ENCODE results near the gene PAX3.

The PAX3 gene

GRCh38 chr2:222318026-222318711, 19.4 kb upstream of the PAX3 start:
- Mint-ChIP-seq H3K9me3 (no peaks in the 10 kb centered on the region), H3K4me1 (ENCODE audit: low read depth) (peaks cover 19% of the 10 kb centered on the region), H3K4me3 (peak overlapping the region; percentile 83), H3K36me3 (ENCODE audit: low read depth) (no peaks in the 10 kb centered on the region), H3K27me3 (ENCODE audit: low read depth) (peaks cover 76% of the 10 kb centered on the region), H3K27ac (peak overlapping the region; percentile 43)

DNA sequence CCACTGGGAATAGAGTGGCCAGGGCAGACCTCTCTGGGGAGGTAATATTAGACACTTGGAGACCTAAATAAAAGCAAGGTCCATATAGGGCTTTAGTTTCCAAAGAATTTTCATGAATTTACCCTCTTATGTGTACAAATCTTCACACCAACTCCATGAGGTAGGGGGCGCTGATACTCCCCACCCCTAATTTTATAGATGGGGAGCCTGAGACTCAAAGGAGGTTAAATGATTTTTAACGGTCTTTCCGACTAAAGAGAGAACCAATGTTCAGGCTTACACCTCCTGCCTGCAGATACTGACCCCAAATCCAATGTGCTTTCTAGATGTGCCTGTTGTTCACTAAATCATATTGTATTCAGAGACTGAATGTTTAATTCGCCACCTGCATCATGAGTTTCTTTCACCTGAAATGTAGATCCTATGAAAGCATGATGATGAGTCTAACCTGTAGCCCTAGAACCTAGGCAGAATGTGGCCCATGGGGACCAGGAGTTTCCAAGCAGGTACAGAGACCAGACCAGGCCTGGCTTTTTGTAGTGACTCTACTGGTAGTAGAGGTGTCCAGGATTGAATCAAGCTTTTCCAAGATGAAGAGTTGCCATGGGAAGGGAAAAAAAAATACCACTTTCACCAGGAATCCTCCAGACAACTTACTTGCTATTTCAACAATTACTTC, 16.8 kb upstream of the PAX3 start:
- Mint-ChIP-seq H3K27me3 (ENCODE audit: low read depth) (peaks cover 81% of the 10 kb centered on the region), H3K4me3 (no peak overlapping the region), H3K4me1 (ENCODE audit: low read depth) (peaks cover 12% of the 10 kb centered on the region), H3K36me3 (ENCODE audit: low read depth) (peaks cover 3% of the 10 kb centered on the region), H3K27ac (no peak overlapping the region), H3K9me3 (no peaks in the 10 kb centered on the region)

- H3K9me3 Mint-ChIP-seq = no peaks in the 10 kb centered on the region
- H3K27me3 Mint-ChIP-seq (ENCODE audit: low read depth) = peaks cover 94% of the 10 kb centered on the region
- peaks cover 3% of the 10 kb centered on the region for H3K36me3 Mint-ChIP-seq (ENCODE audit: low read depth)
- no peak overlapping the region for H3K4me3 Mint-ChIP-seq
- peaks cover 9% of the 10 kb centered on the region for H3K4me1 Mint-ChIP-seq (ENCODE audit: low read depth)
- peak overlapping the region; percentile 55 for H3K27ac Mint-ChIP-seq
Measured at GRCh38 chr2:222313816-222314215, 15.0 kb upstream of the PAX3 start.

- H3K27me3 Mint-ChIP-seq (ENCODE audit: low read depth) = peaks cover 100% of the 10 kb centered on the region
- H3K4me1 Mint-ChIP-seq (ENCODE audit: low read depth) = peaks cover 9% of the 10 kb centered on the region
- H3K36me3 Mint-ChIP-seq (ENCODE audit: low read depth) = peaks cover 7% of the 10 kb centered on the region
- no peaks in the 10 kb centered on the region for H3K9me3 Mint-ChIP-seq
- peak overlapping the region; percentile 10 for H3K4me3 Mint-ChIP-seq
- H3K27ac Mint-ChIP-seq = peak overlapping the region; percentile 78
Measured at GRCh38 chr2:222311978-222312738, 13.4 kb upstream of the PAX3 start.

DNA sequence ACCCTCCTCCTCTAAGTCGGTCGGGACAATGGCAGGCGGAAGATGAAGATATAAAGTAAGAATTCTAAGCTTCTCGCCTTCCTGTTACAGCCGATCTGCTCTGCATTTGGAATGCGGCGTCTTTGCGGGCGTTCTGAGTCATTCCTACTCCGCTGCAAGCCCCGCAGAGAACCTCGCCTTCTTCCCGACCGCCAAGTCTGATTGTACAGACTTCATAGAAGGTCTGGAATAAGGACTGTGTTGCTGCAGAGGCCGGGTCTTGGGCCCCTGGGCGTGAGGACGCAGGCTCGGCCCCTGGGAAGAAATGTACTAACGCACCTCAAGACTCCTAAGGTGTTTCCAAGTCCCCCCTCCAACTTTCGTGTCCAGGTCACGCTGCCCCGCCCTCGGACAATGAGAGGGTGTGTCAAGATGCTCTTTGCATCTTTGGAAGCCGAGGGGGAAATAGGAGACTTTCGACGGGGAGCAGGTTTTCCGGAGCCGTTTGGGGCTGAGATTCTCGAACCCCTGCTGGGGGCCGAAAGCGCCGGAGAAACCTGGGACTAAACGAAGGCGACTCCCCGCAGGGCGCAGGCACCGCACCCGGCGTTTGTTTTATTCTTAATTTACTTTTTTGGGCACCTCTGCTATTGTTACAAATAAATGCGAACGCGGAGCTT, 12.7 kb upstream of the PAX3 start:
- H3K4me3 Mint-ChIP-seq = no peak overlapping the region
- no peaks in the 10 kb centered on the region for H3K9me3 Mint-ChIP-seq
- peak overlapping the region; percentile 17 for H3K27ac Mint-ChIP-seq
- H3K27me3 Mint-ChIP-seq (ENCODE audit: low read depth) = peaks cover 100% of the 10 kb centered on the region
- H3K4me1 Mint-ChIP-seq (ENCODE audit: low read depth) = peaks cover 11% of the 10 kb centered on the region
- H3K36me3 Mint-ChIP-seq (ENCODE audit: low read depth) = peaks cover 7% of the 10 kb centered on the region

GRCh38 chr2:222310747-222311318, 12.0 kb upstream of the PAX3 start:
- no peaks in the 10 kb centered on the region for H3K9me3 Mint-ChIP-seq
- H3K36me3 Mint-ChIP-seq (ENCODE audit: low read depth) = peaks cover 7% of the 10 kb centered on the region
- peak overlapping the region; percentile 17 for H3K27ac Mint-ChIP-seq
- H3K4me3 Mint-ChIP-seq = no peak overlapping the region
- H3K4me1 Mint-ChIP-seq (ENCODE audit: low read depth) = peaks cover 15% of the 10 kb centered on the region
- peaks cover 99% of the 10 kb centered on the region for H3K27me3 Mint-ChIP-seq (ENCODE audit: low read depth)

DNA sequence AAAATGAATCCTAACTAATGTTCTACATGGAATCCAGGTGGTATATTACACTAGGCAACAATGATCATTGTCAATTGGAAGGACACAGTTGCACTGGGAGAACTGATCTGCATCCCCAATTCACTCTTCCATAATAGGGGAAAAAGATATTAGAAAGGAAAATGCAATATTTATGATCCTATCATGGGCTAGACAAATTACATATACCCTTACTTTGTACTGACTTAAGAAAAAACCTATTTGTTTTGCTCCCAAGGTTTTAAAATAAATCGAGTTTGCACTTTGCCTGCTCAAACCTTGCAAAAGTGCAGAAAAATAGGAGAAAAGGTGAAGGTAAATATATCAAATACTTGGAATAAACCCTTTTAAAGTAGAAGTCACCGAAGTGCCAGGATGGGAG, 11.0 kb upstream of the PAX3 start:
- peaks cover 7% of the 10 kb centered on the region for H3K36me3 Mint-ChIP-seq (ENCODE audit: low read depth)
- H3K27me3 Mint-ChIP-seq (ENCODE audit: low read depth) = peaks cover 99% of the 10 kb centered on the region
- H3K4me1 Mint-ChIP-seq (ENCODE audit: low read depth) = peaks cover 22% of the 10 kb centered on the region
- peaks cover 3% of the 10 kb centered on the region for H3K9me3 Mint-ChIP-seq
- no peak overlapping the region for H3K4me3 Mint-ChIP-seq
- no peak overlapping the region for H3K27ac Mint-ChIP-seq

GRCh38 chr2:222309361-222309760, 10.6 kb upstream of the PAX3 start:
- H3K36me3 Mint-ChIP-seq (ENCODE audit: low read depth) = peaks cover 7% of the 10 kb centered on the region
- no peak overlapping the region for H3K4me3 Mint-ChIP-seq
- H3K27me3 Mint-ChIP-seq (ENCODE audit: low read depth) = peaks cover 99% of the 10 kb centered on the region
- H3K4me1 Mint-ChIP-seq (ENCODE audit: low read depth) = peaks cover 23% of the 10 kb centered on the region
- no peak overlapping the region for H3K27ac Mint-ChIP-seq
- H3K9me3 Mint-ChIP-seq = peaks cover 3% of the 10 kb centered on the region

DNA sequence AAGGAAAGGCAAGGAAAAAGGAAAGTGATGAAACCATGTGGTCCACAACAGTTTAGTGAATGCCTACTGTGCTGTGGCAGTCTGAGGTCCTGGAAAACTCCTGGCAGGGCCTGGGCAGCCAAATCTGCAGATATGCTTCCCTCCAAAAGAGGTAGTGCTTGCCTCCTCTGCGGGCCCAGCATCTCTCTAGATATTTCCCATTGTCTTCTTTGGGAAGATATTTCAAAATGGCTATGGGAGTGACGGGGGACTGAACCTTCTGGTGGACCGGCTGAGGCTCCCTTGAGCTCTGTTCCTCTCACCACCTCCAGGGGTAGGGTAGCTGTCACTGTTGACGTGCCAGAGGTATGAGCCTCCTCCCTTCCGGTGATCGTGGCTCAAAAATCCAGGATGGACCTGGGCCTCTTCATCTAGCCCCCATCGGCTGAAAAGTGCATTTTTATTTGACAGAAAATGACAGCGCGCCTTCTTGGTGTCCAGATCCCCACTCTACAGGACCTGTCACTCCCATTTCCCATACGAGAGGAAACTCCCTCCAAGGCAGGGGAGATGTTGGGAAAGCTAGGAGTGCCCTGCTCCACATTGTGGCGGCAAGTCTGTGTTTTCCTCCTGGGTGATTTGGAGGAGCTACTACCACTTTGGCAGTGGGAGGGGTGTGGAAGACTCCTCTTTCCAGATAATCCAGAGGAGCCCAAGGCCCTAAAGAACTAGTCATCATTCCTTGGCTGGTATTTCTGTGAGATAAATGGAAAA, 9.4 kb upstream of the PAX3 start:
- peaks cover 6% of the 10 kb centered on the region for H3K9me3 Mint-ChIP-seq
- peaks cover 99% of the 10 kb centered on the region for H3K27me3 Mint-ChIP-seq (ENCODE audit: low read depth)
- no peak overlapping the region for H3K4me3 Mint-ChIP-seq
- H3K27ac Mint-ChIP-seq = no peak overlapping the region
- H3K4me1 Mint-ChIP-seq (ENCODE audit: low read depth) = peaks cover 24% of the 10 kb centered on the region
- H3K36me3 Mint-ChIP-seq (ENCODE audit: low read depth) = peaks cover 10% of the 10 kb centered on the region

DNA sequence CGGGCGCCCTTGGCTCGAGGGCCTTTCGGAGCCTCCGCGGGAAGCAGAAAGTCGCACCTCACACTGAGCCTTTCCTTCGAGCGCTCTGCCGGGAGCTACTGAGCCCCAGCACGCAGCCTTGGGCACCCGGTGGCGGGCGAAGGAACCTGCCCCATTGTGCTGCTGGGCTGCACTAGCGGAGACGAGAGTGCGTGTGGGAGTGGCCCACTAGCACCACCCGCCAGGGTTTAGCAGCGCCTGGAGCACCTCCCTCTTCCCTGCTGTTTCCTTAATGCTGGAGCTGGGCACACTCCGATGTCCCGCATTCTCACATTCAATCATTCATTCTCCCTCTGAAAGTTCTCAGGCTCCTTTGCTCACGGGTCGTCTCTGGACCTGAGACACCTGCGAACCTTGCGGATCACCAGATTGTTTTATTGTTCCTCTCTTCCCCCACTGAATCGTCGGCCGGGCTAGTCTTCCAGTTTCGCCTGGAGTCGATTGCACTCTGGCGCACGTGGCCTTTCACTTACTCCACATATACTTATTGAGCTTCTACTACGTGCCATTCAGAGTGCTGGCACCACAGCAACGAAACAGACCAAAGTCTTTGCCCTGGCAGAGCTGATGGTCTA, 8.5 kb upstream of the PAX3 start:
- H3K9me3 Mint-ChIP-seq = peaks cover 12% of the 10 kb centered on the region
- peaks cover 12% of the 10 kb centered on the region for H3K36me3 Mint-ChIP-seq (ENCODE audit: low read depth)
- peak overlapping the region; percentile 40 for H3K4me3 Mint-ChIP-seq

GRCh38 chr2:222306393-222307142, 7.8 kb upstream of the PAX3 start:
- Mint-ChIP-seq H3K9me3 (peaks cover 12% of the 10 kb centered on the region), H3K27ac (peak overlapping the region; percentile 55), H3K27me3 (ENCODE audit: low read depth) (peaks cover 99% of the 10 kb centered on the region), H3K4me1 (ENCODE audit: low read depth) (peaks cover 25% of the 10 kb centered on the region), H3K36me3 (ENCODE audit: low read depth) (peaks cover 12% of the 10 kb centered on the region), H3K4me3 (peak overlapping the region; percentile 59)

More for the DNA sequence above, 8.5 kb upstream of the PAX3 start:
- Mint-ChIP-seq H3K27ac (peak overlapping the region; percentile 55), H3K27me3 (ENCODE audit: low read depth) (peaks cover 99% of the 10 kb centered on the region), H3K4me1 (ENCODE audit: low read depth) (peaks cover 27% of the 10 kb centered on the region)

GRCh38 chr2:222305516-222306392, 7.0 kb upstream of the PAX3 start:
- Mint-ChIP-seq H3K27me3 (ENCODE audit: low read depth) (peaks cover 99% of the 10 kb centered on the region), H3K4me1 (ENCODE audit: low read depth) (peaks cover 24% of the 10 kb centered on the region), H3K27ac (peak overlapping the region; percentile 57), H3K4me3 (peak overlapping the region; percentile 59), H3K9me3 (peaks cover 12% of the 10 kb centered on the region), H3K36me3 (ENCODE audit: low read depth) (peaks cover 12% of the 10 kb centered on the region)

Measured in T-helper 1 cell treated with Interleukin-12 subunit alpha and Interleukin-12 subunit beta and Interleukin-4 antibody, amounts not matched to agents 30 μg/mL and 1 μg/mL, for 36 hours (primary cell).